Subcutaneous adipose tissue (tissue), 4 donors: Measurements from ENCODE around the gene UBE2E2. TPM values are rescaled to one million over a fixed set of nuclear protein-coding genes. Genes with fewer than 3 reads are reported as not detected.

Experiments used
- CTCF ChIP-seq: fragments of 450-650 bp; IDR thresholded peaks from one replicate; pipeline ENCODE4 v1.5.1; 2016; ENCODE audit warnings: low read depth, mild to moderate bottlenecking, control low read depth, antibody characterized with exemption, moderate library complexity
- total RNA-seq, 4 donors: library from RNA; depleted of rRNA; stranded (reverse); fragments of >200 nt; gene quantifications; one replicate each; pipeline ENCODE4 v1.1.0, GENCODE V29; 2016

UBE2E2 gene
- total RNA-seq, 4 donors from 2014 or later, result 48.0 to 89.0 (median 63.4) TPM

GRCh38 chr3:23164746-23165145, 38.4 kb upstream of the UBE2E2 start:
- TF ChIP-seq CTCF, result no peak

- TF ChIP-seq CTCF, result no peak
These were observed 37.6 kb upstream of the UBE2E2 start for GRCh38 chr3:23165571-23165970.

GRCh38 chr3:23166276-23166675, 36.9 kb upstream of the UBE2E2 start:
- TF ChIP-seq CTCF, result no peak

GRCh38 chr3:23166845-23167244, 36.3 kb upstream of the UBE2E2 start:
- no peak for TF ChIP-seq CTCF

- TF ChIP-seq CTCF, result no peak
These were observed 33.6 kb upstream of the UBE2E2 start for GRCh38 chr3:23169551-23169950.

- TF ChIP-seq CTCF, result no peak
These were observed 32.8 kb upstream of the UBE2E2 start for GRCh38 chr3:23170291-23170690.

GRCh38 chr3:23172059-23172458, 31.1 kb upstream of the UBE2E2 start:
- no peak for TF ChIP-seq CTCF
